NK-92 (cell line): ENCODE data around the gene DCTD.

ENCODE experiments used
- DNase-seq: peaks from one replicate; lab custom pipeline; 2025; ENCODE audit not compliant: unreplicated experiment; lab: John Stamatoyannopoulos, UW

Gene DCTD

DNA sequence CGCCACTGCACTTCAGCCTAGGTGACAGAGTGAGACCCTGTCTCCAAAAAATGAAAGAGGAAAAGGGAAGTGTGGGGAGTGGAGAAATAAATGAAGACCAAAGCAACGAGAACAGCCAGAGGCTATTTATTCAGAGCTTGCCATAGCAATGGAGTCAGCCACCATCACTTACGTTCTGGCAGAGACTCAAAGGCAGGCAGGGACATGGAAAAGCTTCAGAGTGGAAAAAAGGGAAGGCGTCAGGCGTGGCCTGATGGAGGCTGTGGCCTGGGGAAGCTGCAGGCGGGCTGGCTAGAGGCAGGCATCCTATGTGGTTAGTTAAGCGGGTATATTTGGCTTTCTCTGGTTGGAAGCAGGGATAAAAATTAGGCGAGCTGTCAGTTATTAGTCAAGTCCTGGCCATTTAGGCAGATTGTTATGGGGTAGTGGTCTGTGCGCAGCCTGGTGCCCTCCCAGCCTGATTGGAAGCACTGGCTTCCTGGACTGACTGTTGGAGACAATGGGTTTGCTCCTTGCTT lies 73.3 kb downstream of the DCTD start:
- DNase-seq: no peak

DNA sequence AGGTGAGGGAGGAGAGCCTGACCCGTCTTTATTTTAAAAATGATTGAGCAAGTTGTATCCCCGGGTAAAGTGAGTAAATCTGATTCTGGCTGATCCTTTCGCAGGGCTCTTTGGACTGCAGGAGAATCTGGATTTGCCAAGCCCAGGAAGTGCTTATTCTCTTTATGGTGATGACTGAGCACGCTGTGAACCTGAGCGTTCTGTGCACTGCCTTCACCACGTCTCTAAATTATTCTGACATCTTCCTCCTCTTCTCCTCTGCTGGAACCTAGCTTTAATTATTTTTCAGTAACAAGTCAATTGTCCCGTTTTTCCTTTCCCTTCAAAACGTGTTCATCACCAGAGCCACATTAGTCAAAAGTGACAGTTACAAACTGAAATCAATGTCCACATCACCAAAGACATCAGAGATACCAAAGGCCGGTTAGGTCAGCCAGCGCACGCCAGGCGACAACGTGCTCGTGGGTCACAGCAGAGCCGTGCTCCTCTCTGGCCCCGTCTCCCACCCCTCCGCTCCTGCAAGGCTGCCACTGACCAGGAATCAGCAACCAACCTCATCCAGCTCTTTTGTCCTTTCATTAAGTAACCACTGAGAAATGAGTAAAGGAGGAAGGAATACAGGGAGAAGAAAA lies 74.3 kb downstream of the DCTD start:
- no peak for DNase-seq

DNA sequence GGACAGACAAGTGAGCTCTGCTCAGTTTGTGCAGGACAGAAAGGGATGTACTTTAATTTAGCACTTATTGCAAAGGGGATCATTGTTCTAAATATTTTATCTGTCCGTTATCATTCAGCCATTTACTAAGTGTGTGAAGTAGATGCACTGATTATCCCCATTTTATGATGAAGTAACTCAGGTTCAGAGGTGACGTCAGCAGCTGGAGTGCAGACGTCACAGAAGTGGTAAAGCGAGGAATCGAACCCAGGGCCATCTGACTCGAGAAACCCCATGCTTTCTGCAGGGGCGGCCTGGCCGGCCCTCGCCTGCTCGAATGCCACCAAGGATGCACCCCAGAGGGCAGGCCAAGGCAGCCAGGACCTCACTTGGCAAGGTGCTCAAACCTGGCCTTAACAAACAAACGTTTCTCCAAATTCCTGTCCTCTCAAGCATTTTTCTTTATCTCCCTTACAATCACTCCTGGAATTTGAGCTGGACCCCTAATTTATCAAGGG lies 75.0 kb downstream of the DCTD start:
- no peak for DNase-seq

DNA sequence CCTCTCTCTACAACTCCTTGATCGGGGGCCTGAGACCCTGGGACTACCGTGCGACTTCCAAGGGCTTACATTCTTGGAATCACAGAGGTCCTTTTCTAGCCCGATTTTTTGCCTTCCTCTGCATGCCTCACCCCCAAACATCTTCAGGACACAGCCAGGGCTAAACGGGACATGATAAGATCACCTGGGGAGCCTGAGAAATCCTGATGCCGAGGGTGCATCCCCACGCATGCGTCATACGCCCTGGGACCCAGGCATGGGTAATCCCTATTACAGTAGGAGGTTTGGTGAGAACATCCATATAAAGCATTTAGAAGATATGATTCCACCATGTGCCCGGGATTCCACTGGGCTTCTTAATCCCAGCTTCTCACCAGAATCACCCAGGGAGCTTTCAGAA lies 77.1 kb downstream of the DCTD start:
- DNase-seq: no peak
